Neutrophil (primary cell): ENCODE measurements around the gene VBP1.
"Not testable (repeated sequence)": the region's sequence is repeated elsewhere in the genome, so short reads cannot be mapped to it uniquely, and the experiment has no call there.

ENCODE experiments used
- H3K27ac ChIP-seq: fragments of 200-600 bp; sonication (generic); 2 replicates; pipeline ENCODE4 v1.5.1; 2016; ENCODE audit warnings: mild to moderate bottlenecking, moderate library complexity
- H3K27me3 ChIP-seq: fragments of 200-600 bp; sonication (generic); 2 replicates; pipeline ENCODE4 v1.6.0; 2016; ENCODE audit warnings: mild to moderate bottlenecking
- H3K36me3 ChIP-seq: fragments of 200-600 bp; sonication (generic); 2 replicates; pipeline ENCODE4 v1.5.1; 2017
- H3K4me1 ChIP-seq, 2 experiments: fragments of 200-600 bp in 1 of 2; sonication (generic) in 1 of 2; 1 replicate in 1 of 2; 2 replicates in 1 of 2; pipeline versions ENCODE4 v1.5.1 to v1.6.1; 2013 to 2016; ENCODE audit warnings: low read depth in 1 of 2, low read length in 1 of 2, mild to moderate bottlenecking in 1 of 2, moderate library complexity in 1 of 2; ENCODE audit not compliant: control insufficient read depth in 1 of 2, insufficient read depth in 1 of 2
- H3K4me3 ChIP-seq, 2 experiments: fragments of 200-600 bp in 1 of 2; sonication (generic) in 1 of 2; 1 replicate in 1 of 2; 2 replicates in 1 of 2; pipeline ENCODE4 v1.5.1; 2013 to 2016; ENCODE audit warnings: low read depth in 1 of 2, low read length in 1 of 2, mild to moderate bottlenecking in 1 of 2, moderate library complexity in 1 of 2
- H3K9me3 ChIP-seq: fragments of 200-600 bp; sonication (generic); 2 replicates; pipeline ENCODE4 v1.5.1; 2016
- CTCF ChIP-seq: fragments of 200-600 bp; sonication (generic); IDR thresholded peaks from 2 replicates; pipeline ENCODE4 v1.5.1; 2016; ENCODE audit warnings: antibody characterized with exemption

Gene VBP1

DNA sequence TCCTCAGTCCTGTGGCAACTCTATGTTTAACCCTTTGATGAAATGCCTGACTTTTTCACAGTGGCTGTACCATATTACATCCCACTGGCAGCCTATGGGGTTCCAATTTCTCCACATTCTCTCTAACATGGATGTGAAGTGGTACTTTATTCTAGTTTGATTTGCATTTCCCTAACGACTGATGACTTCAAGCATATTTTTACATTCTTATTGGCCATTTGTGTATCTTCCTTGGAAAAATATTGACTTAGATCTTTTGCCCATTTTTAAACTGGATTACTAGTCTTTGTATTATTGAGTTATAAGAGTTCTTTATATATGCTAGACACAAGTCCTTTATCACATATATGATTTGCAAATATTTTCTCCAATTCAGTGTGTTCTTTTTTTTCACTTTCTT, 50.2 kb downstream of the VBP1 start:
- no peak overlapping the region for H3K27ac ChIP-seq
- H3K27me3 ChIP-seq: no peaks in the 10 kb centered on the region
- no peaks in the 10 kb centered on the region for H3K36me3 ChIP-seq
- H3K9me3 ChIP-seq: no peaks in the 10 kb centered on the region
- peaks cover 10 to 14% of the 10 kb centered on the region in 2 experiments for H3K4me1 ChIP-seq
- no peak for TF ChIP-seq CTCF
- no peak overlapping the region for H3K4me3 ChIP-seq

DNA sequence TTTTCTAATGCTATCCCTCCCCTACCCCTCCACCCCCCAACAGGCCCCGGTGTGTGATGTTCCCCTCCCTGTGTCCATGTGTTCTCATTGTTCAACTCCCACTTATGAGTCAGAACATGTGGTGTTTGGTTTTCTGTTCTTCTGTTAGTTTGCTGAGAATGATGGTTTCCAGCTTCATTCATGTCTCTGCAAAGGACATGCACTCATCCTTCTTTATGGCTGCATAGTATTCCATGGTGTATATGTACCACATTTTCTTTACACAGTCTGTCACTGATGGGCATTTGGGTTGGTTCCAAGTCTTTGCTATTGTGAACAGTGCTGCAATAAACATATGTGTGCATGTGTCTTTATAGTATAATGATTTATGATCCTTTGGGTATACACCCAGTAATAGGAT, 51.7 kb downstream of the VBP1 start:
- H3K4me1 ChIP-seq: peaks cover 5 to 10% of the 10 kb centered on the region in 2 experiments
- not testable (repeated sequence) for H3K4me3 ChIP-seq, H3K27me3 ChIP-seq, H3K9me3 ChIP-seq, H3K27ac ChIP-seq, H3K36me3 ChIP-seq

DNA sequence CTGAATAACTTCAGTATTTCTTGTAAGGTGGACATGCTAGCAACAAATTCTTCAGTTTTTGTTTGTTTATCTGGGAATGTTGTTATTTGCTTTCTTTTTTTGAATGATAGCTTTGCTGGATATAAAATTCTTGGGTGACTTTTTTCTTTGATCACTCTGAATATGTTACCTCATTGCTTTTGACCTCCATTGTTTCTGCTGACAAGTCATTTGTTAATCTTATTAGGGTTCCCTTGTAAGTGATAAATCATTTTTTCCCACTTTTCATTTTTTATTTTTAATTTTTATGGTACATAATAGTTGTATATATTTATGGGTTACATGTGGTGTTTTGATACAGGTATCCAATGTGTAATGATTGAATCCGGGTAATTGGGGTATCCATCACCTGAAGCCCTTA, 54.7 kb downstream of the VBP1 start:
- H3K36me3 ChIP-seq: no peaks in the 10 kb centered on the region
- H3K27ac ChIP-seq: no peak overlapping the region
- H3K4me1 ChIP-seq: no peaks in the 10 kb centered on the region
- no peaks in the 10 kb centered on the region for H3K27me3 ChIP-seq
- no peaks in the 10 kb centered on the region for H3K9me3 ChIP-seq
- H3K4me3 ChIP-seq: no peak overlapping the region
- TF ChIP-seq CTCF: no peak

DNA sequence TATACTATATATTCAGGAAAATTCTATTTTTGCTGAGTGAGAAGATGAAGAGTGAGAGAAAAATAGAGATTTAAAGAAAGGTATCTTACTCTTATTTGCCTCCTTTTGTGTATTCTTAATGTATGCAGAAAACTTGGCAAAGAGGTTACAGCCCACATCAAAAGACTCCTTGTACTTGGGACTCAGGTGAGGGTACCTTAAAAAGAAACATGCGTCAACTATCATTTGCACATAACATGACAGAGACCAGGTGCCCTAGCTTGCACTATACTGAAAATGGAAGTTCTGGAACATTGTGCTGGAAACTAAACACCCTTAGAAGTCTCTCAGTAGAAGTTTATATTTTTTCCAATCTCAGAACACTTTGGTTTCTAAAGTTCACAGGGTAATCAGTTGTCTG, 63.6 kb downstream of the VBP1 start:
- H3K36me3 ChIP-seq: no peaks in the 10 kb centered on the region
- H3K27ac ChIP-seq: no peak overlapping the region
- H3K4me1 ChIP-seq: peaks cover 0 to 4% of the 10 kb centered on the region in 2 experiments
- H3K9me3 ChIP-seq: no peaks in the 10 kb centered on the region
- no peaks in the 10 kb centered on the region for H3K27me3 ChIP-seq
- TF ChIP-seq CTCF: no peak
- H3K4me3 ChIP-seq: no peak overlapping the region
